Lower leg skin (tissue), 3 donors: ENCODE data around the gene SLX4IP.

Source experiments
- CTCF ChIP-seq, 3 donors: fragments of 450-650 bp; IDR thresholded peaks; one replicate each; pipeline ENCODE4 v1.5.1; 2016; ENCODE audit warnings: antibody characterized with exemption in 3 of 3, mild to moderate bottlenecking in 3 of 3, moderate library complexity in 2 of 3
- POLR2A ChIP-seq, 2 donors: fragments of 450-650 bp; IDR thresholded peaks; one replicate each; pipeline ENCODE4 v1.6.1; 2016 to 2017; ENCODE audit warnings: antibody characterized with exemption in 2 of 2, mild to moderate bottlenecking in 1 of 2, moderate library complexity in 1 of 2

GRCh38 chr20:10496465-10496864, 61.4 kb downstream of the SLX4IP start:
- TF ChIP-seq POLR2A (IDR thresholded peaks at IDR 0.05) (no peak), CTCF (IDR thresholded peaks at IDR 0.05) (no peak)
